Smooth muscle cell (in vitro differentiated cells): ENCODE data around the gene SERPINA10. TPM values are rescaled to one million over a fixed set of nuclear protein-coding genes. Genes with fewer than 3 reads are reported as not detected.
"Not testable (repeated sequence)": the region's sequence is repeated elsewhere in the genome, so short reads cannot be mapped to it uniquely, and the experiment has no call there.

Source experiments
- DNase-seq: peaks from one replicate; lab custom pipeline; 2025; ENCODE audit not compliant: unreplicated experiment; lab: John Stamatoyannopoulos, UW
- H2AFZ ChIP-seq: fragments of 200-600 bp; sonication (generic); 2 replicates; pipeline ENCODE4 v1.6.0; 2016; ENCODE audit warnings: antibody characterized with exemption, low read depth, mild to moderate bottlenecking
- H3F3A ChIP-seq: fragments of 200-600 bp; sonication (generic); 2 replicates; pipeline ENCODE4 v1.6.0; 2017; ENCODE audit warnings: antibody characterized with exemption, low read depth
- H3K27ac ChIP-seq: fragments of 200-600 bp; sonication (generic); 2 replicates; pipeline ENCODE4 v1.5.1; 2016; ENCODE audit warnings: low read depth, mild to moderate bottlenecking
- H3K27me3 ChIP-seq: fragments of 200-600 bp; sonication (generic); 2 replicates; pipeline ENCODE4 v1.6.1; 2016; ENCODE audit warnings: low read depth, mild to moderate bottlenecking
- H3K36me3 ChIP-seq: fragments of 200-600 bp; sonication (generic); 2 replicates; pipeline ENCODE4 v1.5.1; 2016; ENCODE audit warnings: low read depth
- H3K4me1 ChIP-seq: fragments of 200-600 bp; sonication (generic); 2 replicates; pipeline ENCODE4 v1.5.1; 2016; ENCODE audit warnings: low read depth
- H3K4me2 ChIP-seq: fragments of 200-600 bp; sonication (generic); 2 replicates; pipeline ENCODE4 v1.6.0; 2016; ENCODE audit warnings: mild to moderate bottlenecking
- H3K4me3 ChIP-seq: fragments of 200-600 bp; sonication (generic); 2 replicates; pipeline ENCODE4 v1.5.1; 2016; ENCODE audit warnings: mild to moderate bottlenecking
- H3K79me2 ChIP-seq: fragments of 200-600 bp; sonication (generic); 2 replicates; pipeline ENCODE4 v1.6.0; 2016; ENCODE audit warnings: low read depth, mild to moderate bottlenecking
- H3K9ac ChIP-seq: fragments of 200-600 bp; sonication (generic); 2 replicates; pipeline ENCODE4 v1.6.0; 2016; ENCODE audit warnings: low read depth
- H3K9me3 ChIP-seq: fragments of 200-600 bp; sonication (generic); replicated peaks from 2 replicates; pipeline ENCODE4 v1.5.1; 2016; ENCODE audit warnings: low read depth
- H4K20me1 ChIP-seq: fragments of 200-600 bp; sonication (generic); 2 replicates; pipeline ENCODE4 v1.6.0; 2016; ENCODE audit warnings: low read depth
- CTCF ChIP-seq: fragments of 200-600 bp; sonication (generic); IDR thresholded peaks from 2 replicates; pipeline ENCODE4 v1.5.1; 2017; ENCODE audit warnings: borderline replicate concordance, mild to moderate bottlenecking, antibody characterized with exemption; ENCODE audit not compliant: insufficient read depth, poor library complexity, severe bottlenecking
- whole genome bisulfite sequencing: methylation state at CpG from one replicate; pipeline ENCODE4 v1.1.7; 2016; ENCODE audit warnings: low lambda C conversion rate; 5-methylcytosine and 5-hydroxymethylcytosine counted together
- polyA plus RNA-seq: library from polyadenylated mRNA; unstranded; fragments of >200 nt; fragmentation: Nextera tagmentation; extraction: Ambion mirVana; gene quantifications from 2 replicates; pipeline ENCODE4 v1.2.1, GENCODE V29; 2016
- total RNA-seq: library from RNA; depleted of rRNA; stranded (reverse); fragments of >200 nt; gene quantifications from 2 replicates; pipeline ENCODE4 v1.2.3, GENCODE V29; 2014

The SERPINA10 gene
- total and polyA plus RNA-seq, 2 experiments from 2014 or later, result not detected

- H3K4me3 ChIP-seq, result no peak overlapping the region
- no peaks in the 10 kb centered on the region for H3K27me3 ChIP-seq
- H3K9me3 ChIP-seq, result no peaks in the 10 kb centered on the region
- no peak overlapping the region for H2AFZ ChIP-seq
- no peak overlapping the region for H3K9ac ChIP-seq
- no peaks in the 10 kb centered on the region for H3K79me2 ChIP-seq
- H4K20me1 ChIP-seq, result no peaks in the 10 kb centered on the region
- peaks cover 4% of the 10 kb centered on the region for H3K4me1 ChIP-seq
- no peak overlapping the region for H3K4me2 ChIP-seq
- 93% methylated on average over 2 of the region's 2 CpGs for WGBS
- no peaks in the 10 kb centered on the region for H3F3A ChIP-seq
- no peak for TF ChIP-seq CTCF
- no peaks in the 10 kb centered on the region for H3K36me3 ChIP-seq
- DNase-seq, result no peak
- H3K27ac ChIP-seq, result no peak overlapping the region
Observed at GRCh38 chr14:94282991-94283723, 9.9 kb downstream of the SERPINA10 start.

- H3K27ac ChIP-seq, result no peak overlapping the region
- no peaks in the 10 kb centered on the region for H3K27me3 ChIP-seq
- no peak overlapping the region for H3K9ac ChIP-seq
- H3K4me3 ChIP-seq, result no peak overlapping the region
- no peaks in the 10 kb centered on the region for H3F3A ChIP-seq
- H3K79me2 ChIP-seq, result no peaks in the 10 kb centered on the region
- 74% methylated on average over 2 of the region's 2 CpGs for WGBS
- H4K20me1 ChIP-seq, result no peaks in the 10 kb centered on the region
- TF ChIP-seq CTCF, result no peak
- no peak overlapping the region for H2AFZ ChIP-seq
- H3K36me3 ChIP-seq, result no peaks in the 10 kb centered on the region
- H3K9me3 ChIP-seq, result no peaks in the 10 kb centered on the region
- peaks cover 4% of the 10 kb centered on the region for H3K4me1 ChIP-seq
- H3K4me2 ChIP-seq, result no peak overlapping the region
- DNase-seq, result no peak
Observed at GRCh38 chr14:94278731-94279130, 14.3 kb downstream of the SERPINA10 start.

- WGBS, result 85% methylated on average over 11 of the region's 11 CpGs
- DNase-seq, H2AFZ ChIP-seq: not testable (repeated sequence)
Observed at GRCh38 chr14:94276898-94277561, 16.0 kb downstream of the SERPINA10 start.

GRCh38 chr14:94269156-94269555 lies 23.9 kb downstream of the SERPINA10 start:
- Histone ChIP-seq H3K9me3 (no peaks in the 10 kb centered on the region), H2AFZ (no peak overlapping the region), H3K27ac (no peak overlapping the region), H4K20me1 (no peaks in the 10 kb centered on the region), H3K4me2 (no peak overlapping the region), H3K4me1 (no peaks in the 10 kb centered on the region), H3K4me3 (no peak overlapping the region), H3K9ac (no peak overlapping the region), H3K36me3 (no peaks in the 10 kb centered on the region), H3K79me2 (no peaks in the 10 kb centered on the region), H3K27me3 (no peaks in the 10 kb centered on the region), H3F3A (no peaks in the 10 kb centered on the region)
- 89% methylated on average over 10 of the region's 10 CpGs for WGBS
- DNase-seq, result no peak
- no peak for TF ChIP-seq CTCF

More at GRCh38 chr14:94276898-94277561, 16.0 kb downstream of the SERPINA10 start:
- H3K4me3 ChIP-seq, H3F3A ChIP-seq, H3K4me1 ChIP-seq, H3K9me3 ChIP-seq, H4K20me1 ChIP-seq, H3K79me2 ChIP-seq, H3K27ac ChIP-seq, H3K4me2 ChIP-seq, H3K36me3 ChIP-seq, H3K27me3 ChIP-seq, H3K9ac ChIP-seq: not testable (repeated sequence)

GRCh38 chr14:94268582-94268981 lies 24.5 kb downstream of the SERPINA10 start:
- not testable (repeated sequence) for H3K4me2 ChIP-seq, H3K79me2 ChIP-seq, H3K27me3 ChIP-seq, H2AFZ ChIP-seq, H3K36me3 ChIP-seq, DNase-seq, H3K27ac ChIP-seq, H3F3A ChIP-seq, H4K20me1 ChIP-seq, H3K4me3 ChIP-seq, H3K4me1 ChIP-seq, H3K9me3 ChIP-seq, H3K9ac ChIP-seq
- WGBS, result 81% methylated on average over 7 of the region's 7 CpGs
